Activated CD4-positive, alpha-beta T cell treated with anti-CD3 and anti-CD28 coated beads, Interleukin-2, amount 50 U/mL, for 24 hours (primary cell): ENCODE data around the gene CA4.
A peak's percentile ranks its signal among the peaks of the same experiment; 100 is the strongest.

ENCODE experiments used
- DNase-seq, 2 donors: peaks; one replicate each; pipeline ENCODE4 v3.0.0-alpha.2; 2020; ENCODE audit warnings: low read depth in 1 of 2, low spot score in 1 of 2

The CA4 gene

DNA sequence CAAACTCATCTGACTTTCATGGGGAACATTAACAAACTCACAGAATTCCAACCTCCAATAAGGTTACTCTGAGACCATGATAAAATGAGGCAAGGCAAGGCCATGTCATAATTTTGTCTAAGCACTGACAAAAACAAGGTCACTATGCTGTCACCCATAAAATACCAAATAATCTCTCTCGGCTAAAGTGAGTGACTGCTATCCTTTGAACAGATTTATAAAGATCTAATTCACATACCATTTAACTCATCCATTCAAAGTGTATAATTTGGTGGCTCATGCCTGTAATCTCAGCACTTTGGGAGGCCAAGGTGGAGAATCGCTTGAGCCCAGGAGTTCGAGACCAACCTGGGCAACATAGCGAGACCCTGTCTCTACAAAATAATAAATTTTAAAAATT lies 20.6 kb upstream of the CA4 start:
- DNase-seq = no peak

DNA sequence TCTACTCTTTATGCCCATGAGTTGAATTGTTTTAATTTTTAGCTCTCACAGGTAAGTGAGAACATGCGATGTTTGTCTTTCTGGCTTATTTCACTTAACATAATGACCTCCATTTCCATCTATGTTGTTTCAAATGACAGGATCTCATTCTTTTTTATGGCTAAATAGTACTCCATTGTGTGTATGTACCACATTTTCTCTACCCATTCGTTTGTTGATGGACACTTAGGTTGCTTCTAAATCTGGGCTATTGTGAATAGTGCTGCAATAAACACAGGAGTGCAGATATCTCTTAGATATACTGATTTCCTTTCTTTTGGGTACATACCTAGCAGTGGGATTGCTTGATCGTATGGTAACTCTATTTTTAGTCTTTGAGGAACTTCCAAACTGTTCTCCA lies 19.3 kb upstream of the CA4 start:
- no peak for DNase-seq

DNA sequence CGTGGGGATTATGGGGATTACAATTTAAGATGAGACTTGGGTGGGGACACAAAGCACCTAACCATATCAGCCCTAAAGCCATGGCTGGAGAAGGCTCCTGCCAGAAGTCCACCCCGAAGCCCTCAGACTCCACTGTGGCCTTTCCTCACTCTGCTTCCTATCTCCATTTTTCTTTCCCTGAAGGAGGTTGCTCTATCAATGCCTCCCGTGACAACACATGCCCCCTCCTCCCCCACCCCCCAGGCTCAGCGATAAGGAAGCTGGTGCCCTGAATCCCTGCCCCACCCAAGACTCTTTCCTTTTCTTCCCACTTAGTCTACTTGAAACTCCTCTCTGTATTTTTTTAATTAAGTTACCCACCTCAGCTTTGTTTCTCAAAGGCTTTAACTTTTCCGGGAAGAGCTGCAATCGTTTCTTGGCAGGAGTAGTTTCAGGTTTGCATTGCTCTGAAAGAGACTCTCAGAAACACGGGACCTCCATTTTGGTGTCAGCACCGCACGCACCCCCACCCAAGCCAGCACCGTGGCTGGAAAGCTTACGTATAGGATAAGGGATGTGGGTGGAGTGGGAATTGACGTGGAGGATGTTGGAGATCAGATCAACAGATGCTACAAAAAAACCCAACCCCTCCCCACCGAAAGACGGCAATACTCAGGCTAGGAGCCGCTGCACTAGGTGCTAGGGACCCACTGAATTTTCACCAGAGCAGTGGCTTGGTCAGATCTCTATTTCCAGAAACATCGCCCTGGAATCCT lies 15.2 kb upstream of the CA4 start:
- no peak for DNase-seq

DNA sequence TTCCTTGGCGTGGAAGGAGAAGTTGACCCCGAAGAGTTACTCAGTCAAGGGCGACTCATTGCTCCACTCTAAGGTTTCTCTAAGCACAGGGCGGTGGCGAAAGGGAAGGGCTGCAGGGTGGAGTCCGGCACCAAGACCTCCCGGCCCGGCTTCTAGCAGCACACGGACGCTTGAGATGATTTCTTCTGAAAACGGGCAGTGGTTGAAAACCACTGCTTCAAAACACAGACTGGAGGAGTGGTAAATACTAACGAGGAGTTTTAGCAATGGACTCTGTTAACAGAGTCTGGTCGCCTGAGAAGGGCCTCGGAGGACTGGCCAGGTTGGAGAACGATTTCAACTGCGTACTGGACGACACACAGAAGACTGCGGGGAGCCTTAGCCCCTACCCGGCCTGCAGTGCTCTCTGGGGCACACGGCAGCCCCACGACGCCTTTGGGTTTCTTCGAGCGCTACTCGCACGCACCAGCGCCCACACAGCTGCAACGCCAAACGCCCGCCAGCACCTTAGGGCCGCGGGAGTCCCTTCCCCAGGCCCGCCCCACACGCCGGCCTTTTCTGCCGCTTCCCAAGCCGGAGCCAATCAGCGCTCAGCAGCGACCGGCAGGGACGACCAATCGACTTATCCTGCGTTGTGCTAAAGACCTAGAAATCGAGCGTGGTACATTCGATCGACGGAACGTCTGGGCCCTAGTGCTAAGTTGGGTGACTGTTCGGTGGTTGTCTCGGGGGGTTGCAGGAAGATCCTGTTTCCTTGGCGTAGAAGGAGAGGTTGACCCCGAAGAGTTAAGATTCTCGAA lies 14.4 kb upstream of the CA4 start:
- DNase-seq = peak; percentile 66 to 77

DNA sequence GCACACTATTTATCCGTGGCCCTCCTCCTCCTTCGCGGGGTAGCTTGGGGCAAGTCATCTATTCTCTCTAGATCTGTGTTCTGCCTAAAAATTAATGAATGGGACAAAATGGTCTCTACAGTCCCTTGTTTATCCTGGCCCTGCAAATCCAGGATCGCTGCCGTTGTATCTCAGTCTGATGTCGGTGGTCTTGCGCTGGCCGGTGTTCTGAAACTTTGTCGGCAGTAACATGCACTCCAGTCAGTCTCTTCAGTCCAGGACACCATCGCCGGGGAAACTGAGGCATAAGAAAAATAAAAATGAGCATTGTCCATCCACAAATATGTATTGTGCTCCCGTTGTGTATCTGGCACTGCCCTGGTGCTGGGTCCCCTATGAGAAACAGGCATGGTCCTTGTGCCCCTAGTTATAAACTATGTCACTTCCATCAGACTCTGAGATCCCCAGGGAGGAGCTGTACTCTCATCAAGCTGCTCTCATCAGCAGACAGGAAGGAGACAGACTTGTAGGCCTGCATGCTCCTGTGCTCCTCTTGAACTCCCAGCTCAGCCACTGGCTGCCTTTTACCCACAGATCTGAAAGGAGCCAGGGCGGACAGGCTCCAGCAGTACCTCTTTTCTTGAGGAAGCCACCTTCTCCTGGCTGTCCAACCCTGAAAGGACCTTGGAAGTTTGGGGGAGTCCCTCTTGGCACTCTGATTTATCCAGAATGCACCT lies 13.7 kb upstream of the CA4 start:
- no peak for DNase-seq

DNA sequence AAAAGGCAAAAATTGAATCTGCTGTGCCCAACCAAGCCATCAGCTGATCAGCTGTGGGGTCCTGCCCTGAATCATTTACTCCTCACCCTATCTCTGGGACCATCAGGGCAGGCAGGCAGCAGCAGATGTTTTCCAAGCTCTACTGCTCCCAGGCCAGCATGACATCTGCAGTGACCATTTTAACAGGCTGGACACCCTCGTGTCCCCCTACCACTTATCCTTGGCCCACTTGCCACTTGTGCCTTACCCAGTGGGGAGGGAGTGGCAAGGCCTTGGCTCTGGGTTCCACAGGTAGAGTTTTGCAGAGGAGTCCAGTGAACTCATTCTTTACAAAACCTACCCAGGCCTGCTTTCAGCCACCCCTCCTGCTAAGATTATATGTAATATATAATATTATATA lies 12.0 kb upstream of the CA4 start:
- no peak for DNase-seq

DNA sequence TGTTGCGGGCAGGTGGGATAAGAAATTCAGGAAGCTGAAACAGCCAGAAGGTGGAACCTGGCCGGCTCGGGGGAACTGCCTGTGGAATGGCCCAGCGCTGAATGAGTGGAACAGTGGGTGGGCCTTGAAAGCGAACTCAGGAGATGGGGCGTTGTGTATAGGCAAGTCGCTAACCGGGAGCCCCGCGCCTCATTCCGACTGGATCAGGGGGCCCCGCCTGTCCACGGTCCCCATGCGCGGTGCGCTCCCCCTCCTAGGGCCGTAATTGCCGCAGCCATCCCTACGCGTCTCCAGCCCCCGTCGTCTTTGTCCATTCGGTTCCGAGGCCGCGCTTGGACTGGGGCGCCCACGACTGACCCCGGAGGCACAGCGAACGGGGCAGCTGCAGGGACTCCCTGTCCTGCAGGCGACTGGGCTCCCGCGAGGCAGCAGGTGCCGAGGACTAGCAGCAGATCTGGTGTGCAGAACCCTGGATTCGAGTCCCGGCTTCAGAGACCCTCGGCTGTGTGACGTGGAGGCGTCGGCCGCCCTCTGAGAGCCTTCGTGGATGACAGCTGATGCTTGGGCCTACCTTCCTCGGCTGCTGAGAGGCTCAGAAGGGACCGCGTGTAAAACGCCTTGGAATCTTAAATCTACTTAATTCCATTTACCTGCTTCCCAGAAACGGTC lies 10.9 kb upstream of the CA4 start:
- DNase-seq = no peak

DNA sequence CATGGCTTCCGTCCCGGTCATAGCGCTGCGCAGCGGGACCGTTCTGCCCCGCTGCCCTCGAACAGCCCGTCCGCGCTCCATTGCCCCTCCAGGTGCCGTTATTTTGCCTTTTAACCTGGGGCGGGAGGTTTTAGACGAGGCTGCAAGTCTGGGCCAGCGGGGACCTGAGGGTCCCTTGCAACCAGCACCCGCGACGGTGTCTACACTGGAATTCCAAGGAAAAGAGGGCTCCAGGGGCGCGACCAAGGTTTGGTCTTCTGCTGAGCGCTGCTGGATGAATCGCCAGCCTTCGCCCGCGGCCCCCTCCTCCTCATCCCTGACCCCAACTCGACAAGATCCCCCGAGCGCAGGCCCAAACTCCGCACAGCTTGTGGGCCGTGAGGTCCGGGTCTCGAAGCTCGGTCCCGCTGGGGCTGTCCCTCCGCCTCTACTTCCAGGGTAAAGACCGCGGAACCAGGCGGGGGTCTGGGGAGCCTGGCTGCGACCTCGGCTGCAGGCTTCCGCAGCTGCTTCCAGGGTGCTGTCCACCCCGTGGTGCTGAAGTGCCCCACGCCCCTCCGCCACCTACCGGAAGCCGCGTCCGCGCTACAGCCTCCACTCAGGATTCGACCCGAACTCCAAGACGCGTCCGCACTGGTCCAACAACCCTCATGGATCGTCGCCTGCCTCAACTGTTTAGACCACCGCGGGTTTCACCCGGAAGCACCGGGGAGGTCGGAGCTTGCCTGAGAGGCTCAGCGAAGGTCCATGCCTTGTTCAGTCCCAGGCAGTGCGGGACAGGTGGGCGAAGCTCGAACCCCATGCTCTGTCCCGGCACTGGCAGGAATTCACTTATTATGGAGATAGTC lies 10.1 kb upstream of the CA4 start:
- DNase-seq = peak; percentile 30 to 43

DNA sequence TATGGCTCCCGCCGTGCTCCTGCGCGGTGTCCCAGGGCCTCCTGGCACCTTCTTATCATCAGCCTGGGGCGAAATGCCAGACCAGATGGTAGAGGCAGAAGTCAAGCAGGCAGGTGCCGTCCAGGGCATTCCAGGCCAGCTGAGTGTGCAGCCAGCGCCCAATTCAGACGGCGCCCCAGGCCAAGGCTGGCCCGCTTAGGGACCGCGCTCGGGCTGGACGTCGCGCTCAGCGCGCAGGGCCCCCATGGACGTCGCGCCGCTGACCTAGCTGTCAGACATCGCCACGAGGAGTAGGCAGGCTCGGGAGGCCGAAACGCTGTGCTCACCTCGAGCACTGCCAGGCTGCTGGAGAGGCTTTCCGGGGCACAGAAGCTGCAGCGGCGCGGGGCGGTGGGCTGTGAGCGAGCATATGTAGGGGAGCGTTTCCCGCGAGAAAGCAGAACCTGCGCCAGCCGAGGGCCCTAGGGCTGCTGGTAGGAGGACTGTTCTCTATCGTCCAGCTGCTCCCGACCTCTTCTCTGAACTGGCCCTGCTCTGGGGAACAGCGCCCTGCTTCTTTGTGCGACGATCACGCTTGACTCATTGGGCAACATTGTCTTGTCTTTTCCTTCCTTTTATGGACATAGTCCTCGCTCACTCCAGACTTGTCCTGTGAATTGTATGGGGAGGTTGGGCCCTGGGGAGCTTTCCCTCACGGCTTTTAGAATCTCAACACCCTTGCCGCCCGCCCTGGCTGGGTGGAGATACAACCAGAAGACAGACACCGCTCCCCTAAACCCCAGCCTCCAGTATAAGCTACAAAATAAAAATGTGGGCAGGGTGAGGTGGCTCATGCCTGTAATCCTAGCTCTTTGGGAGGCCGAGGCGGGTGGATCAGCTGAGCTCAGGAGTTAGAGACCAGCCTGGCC lies 8.4 kb upstream of the CA4 start:
- no peak for DNase-seq

DNA sequence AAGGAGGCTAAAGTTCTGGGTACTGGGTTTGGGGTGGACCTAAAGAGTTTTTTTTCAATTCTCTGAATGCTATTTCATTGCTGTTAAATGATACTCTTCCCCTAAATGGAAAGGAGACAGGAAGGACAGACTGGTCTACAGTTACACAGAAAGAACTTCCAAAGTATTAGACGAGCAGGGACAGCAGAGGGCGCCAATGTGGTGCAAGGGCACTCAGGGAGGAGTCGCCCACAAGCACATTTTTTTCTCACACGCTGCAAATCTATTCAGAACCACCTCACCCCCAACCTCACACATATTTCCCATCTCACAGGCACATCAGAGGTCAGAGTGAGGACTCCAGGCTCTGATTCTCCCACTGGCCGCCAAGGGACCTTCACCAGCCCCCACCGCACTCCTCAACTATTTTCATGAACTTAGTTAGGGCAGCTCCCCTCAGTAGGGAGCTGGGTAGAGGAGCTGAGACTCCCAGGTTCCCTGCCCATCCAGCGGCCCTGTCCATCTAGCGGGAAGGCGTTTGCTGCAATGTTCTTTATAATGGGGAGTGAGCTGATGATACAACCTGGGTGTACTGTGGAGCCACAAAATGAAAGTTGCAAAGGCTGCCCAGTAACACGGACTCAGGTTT lies 6.8 kb upstream of the CA4 start:
- DNase-seq = peak; percentile 46 to 70

DNA sequence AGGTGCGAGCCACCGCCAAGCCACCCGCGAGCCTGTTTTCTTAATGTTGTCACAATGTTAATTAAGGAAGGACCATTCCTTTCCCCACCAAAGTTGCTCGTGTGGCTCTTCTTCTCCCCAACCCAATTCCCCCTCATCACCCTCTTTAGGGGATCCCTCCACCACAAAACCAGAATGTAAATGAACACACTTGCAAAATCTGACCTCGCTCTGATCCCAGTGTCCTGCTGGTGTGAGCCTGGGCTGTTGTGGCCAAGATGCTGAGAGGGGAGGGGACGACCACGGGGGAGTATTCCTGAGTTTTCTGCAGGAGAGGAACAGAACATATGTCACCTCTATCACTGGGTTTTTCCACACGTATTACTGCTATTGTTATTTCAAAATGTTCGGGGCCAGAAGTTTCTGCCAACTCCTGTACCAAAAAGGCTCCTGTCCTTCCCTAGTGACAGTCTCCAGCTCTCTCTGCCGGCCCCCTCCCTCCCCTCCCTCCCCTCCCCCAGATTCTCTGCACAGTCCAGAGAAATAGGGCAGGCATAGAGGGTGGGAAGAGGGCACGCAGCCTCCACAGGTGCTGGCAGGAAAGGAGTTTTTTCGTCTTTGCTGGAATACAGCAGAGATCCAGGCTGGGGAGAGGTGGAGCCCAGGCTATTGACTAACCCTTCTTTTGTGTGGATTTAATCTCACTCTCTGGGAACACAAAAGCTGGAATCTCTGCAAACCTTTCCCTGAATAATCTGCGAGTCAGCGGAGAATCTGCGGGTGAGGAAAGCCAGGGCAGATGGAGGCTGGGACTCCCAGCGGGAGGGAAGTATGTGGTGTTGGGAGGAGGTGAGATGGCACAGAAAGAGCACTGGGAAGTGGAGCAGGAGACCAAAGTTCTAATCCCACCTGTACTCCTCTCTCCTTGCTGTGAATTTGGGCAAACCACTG lies 4.5 kb upstream of the CA4 start:
- DNase-seq = no peak

DNA sequence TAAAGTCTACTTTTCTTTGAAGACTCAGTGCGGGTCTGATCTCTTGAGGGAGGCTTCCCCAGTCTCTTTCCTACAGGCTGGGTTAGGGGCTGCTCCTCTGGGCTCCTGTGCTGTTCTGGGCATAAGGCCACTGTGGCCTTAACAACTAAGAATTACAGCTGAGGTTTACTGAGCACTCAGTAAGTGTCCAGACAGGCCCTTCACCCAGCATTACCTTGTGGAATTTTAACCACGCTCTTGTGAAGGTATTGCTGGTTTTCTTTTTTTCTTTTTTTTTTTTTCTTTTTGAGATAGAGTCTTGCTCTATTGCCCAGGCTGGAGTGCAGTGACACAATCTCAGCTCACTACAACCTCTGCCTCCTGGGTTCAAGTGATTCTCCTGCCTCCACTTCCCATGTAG lies 3.6 kb upstream of the CA4 start:
- DNase-seq = no peak

DNA sequence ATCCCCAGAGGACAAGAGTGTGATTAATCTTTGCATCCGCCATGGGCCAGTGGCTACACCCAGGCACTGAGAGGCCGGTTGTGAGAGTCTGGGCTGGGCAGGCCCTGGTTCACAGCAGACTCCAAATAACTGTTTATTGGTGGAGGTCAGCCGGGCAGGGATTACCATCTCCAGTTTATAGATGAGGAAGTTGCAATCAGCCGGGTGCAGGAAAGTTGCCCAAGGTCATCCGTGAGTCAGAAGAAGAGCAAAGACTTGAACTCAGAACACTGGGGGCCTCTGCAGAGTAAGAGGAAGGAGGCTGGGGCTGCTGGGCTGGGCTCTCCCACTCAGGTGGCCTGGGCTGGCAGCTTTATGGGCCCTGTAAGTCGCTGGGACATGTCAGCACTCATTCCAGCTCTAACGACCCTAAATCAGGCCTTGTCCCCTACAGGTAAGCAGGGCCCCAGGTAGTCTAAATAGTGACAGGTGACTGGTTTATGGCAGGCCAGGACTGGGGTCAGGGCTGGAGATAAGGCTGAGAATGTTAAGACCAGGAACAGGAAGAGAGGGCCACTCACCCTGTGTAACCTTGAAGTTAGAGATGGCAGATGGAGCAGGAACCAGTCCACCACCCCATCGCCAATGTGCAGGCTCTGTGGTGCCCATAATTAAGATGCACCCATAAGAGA lies 2.1 kb upstream of the CA4 start:
- no peak for DNase-seq

DNA sequence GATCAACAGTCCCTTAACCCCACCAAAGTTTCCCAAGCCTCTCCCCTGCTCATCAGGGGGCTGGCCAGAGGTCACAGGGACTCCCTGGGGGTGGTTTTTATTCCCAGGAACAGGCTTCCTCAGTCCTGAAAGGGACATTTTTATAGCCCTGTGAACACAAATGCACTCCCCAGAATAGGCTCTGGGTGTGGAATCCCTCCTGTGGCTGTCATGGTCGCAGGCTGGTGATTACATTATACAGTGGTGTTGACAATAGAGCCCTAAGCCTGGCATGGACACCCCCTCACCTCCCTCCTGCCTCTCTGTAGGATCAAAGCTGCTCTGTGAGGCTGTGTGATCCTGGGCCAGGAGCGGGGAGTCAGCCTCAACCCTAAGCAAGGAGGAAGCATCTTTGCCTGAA lies 1.4 kb upstream of the CA4 start:
- DNase-seq = no peak

DNA sequence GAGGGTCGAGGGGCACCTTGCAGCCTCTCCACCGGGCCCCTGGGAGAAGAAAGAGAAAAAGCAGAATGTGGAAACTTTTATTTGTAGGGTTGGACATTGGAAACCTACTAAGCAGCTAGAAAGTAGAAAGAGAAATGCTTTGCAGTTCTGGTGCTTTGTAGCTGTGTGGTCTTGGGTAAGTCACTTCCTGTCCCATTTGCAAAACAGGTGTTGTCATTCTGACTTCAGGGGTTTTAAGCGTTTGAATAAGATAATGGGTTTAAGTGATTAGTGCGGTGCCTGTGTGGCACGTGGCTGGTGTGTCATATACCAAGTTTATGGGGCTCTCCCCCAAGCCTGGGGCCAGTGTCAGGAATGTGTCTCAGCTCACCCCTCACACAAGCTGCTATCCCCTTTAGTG lies 1.6 kb downstream of the CA4 start:
- DNase-seq = no peak

DNA sequence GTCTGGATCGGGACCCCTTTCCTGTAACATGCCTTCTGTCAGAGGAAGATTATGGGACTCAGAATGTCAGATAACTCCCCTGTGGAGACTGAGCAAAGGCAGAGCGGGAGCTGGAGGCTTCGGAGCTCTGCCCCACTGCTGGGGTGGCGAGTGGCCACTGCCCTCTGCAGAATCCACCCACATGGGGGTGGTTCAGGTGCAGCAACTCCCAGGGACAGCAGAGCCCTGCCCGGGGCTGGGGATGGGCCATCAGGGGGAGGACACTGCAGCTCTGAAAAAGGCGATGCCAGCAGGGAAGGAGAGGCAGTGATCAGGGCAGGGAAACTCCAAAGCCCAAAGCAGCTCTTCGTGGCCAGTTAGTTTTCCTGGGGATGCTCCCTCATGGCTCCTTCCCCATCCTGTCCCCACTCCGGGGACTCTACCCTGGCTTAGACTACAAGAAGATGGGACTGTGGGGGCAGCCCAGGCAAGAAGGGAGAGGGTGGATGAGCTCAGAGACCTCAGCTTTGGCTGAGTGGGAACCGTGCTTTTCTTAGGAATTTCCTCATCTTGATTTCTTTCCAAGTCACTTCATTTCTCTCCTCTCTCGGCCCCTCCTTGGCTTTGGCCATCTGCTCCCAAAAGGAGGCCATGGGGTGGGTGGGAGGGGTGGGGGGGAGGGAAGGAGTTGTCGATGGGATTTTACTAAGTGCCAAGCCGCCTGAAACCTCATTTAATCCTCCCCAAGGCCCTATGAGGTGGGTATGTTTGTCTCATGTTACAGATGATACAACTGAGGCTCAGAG lies 4.0 kb downstream of the CA4 start:
- DNase-seq = no peak
